HL-60 (cell line): Measurements from ENCODE around the gene FBXL5.

Experiments
- DNase-seq, 2 experiments: peaks; one replicate each; pipeline ENCODE4 v3.0.0-alpha.2; 2010 to 2020; ENCODE audit warnings: low read depth in 1 of 2, low spot score in 1 of 2
- H3K27ac ChIP-seq: fragments of 250-450 bp; sonication (Bioruptor Pico); replicated peaks from 2 replicates; pipeline ENCODE4 v1.5.1; 2020; ENCODE audit warnings: mild to moderate bottlenecking, moderate library complexity
- H3K27me3 ChIP-seq: fragments of 250-450 bp; sonication (Bioruptor Pico); 2 replicates; pipeline ENCODE4 v1.5.1; 2021; ENCODE audit warnings: mild to moderate bottlenecking, moderate library complexity; ENCODE audit not compliant: insufficient read depth, poor library complexity, severe bottlenecking
- H3K4me3 ChIP-seq: replicated peaks from 2 replicates; pipeline ENCODE4 v1.5.1; 2011; ENCODE audit warnings: mild to moderate bottlenecking, control low read depth, low read length; ENCODE audit not compliant: insufficient read depth
- CTCF ChIP-seq: IDR thresholded peaks from one replicate; pipeline ENCODE4 v1.5.1; 2011; ENCODE audit warnings: low read length, control low read depth, inconsistent platforms; ENCODE audit not compliant: insufficient read depth
- GABPA ChIP-seq: IDR thresholded peaks from 2 replicates; pipeline ENCODE4 v1.6.1; 2012; ENCODE audit warnings: low read depth
- POLR2AphosphoS5 ChIP-seq: IDR thresholded peaks from 2 replicates; pipeline ENCODE4 v1.6.1; 2012; ENCODE audit warnings: low read depth
- REST ChIP-seq: IDR thresholded peaks from 2 replicates; pipeline ENCODE4 v1.6.1; 2012; ENCODE audit warnings: low read depth; ENCODE audit not compliant: insufficient replicate concordance
- SPI1 ChIP-seq: IDR thresholded peaks from 2 replicates; pipeline ENCODE4 v1.6.1; 2012; ENCODE audit warnings: low read depth, mild to moderate bottlenecking, borderline replicate concordance

The FBXL5 gene

GRCh38 chr4:15670576-15670975, 15.4 kb upstream of the FBXL5 start:
- no peak for TF ChIP-seq SPI1
- no peak for TF ChIP-seq GABPA
- TF ChIP-seq REST: no peak
- TF ChIP-seq CTCF: no peak
- TF ChIP-seq POLR2AphosphoS5: no peak
- H3K27ac ChIP-seq: no peak overlapping the region
- no peaks in the 10 kb centered on the region for H3K27me3 ChIP-seq
- H3K4me3 ChIP-seq: no peak overlapping the region
- DNase-seq: no peak

GRCh38 chr4:15668566-15669435, 13.6 kb upstream of the FBXL5 start:
- Histone ChIP-seq H3K27me3 (no peaks in the 10 kb centered on the region), H3K27ac (peak overlapping the region; percentile 34), H3K4me3 (no peak overlapping the region)
- DNase-seq: no peak
- TF ChIP-seq GABPA (no peak), POLR2AphosphoS5 (no peak), SPI1 (no peak), REST (no peak), CTCF (no peak)

- Histone ChIP-seq H3K27me3 (no peaks in the 10 kb centered on the region), H3K27ac (no peak overlapping the region), H3K4me3 (no peak overlapping the region)
- TF ChIP-seq GABPA (no peak), SPI1 (no peak), CTCF (no peak), POLR2AphosphoS5 (no peak), REST (no peak)
- no peak for DNase-seq
These were observed 11.8 kb upstream of the FBXL5 start for GRCh38 chr4:15667006-15667405.
